KMS-11 (cell line): ENCODE results near the gene CNOT10.

Experiments used
- H2AFZ ChIP-seq: fragments of 200-600 bp; sonication (generic); 2 replicates; pipeline ENCODE4 v1.6.1; 2016; ENCODE audit warnings: antibody characterized with exemption, mixed run types, low read depth
- H3K27ac ChIP-seq: fragments of 200-600 bp; sonication (generic); 2 replicates; pipeline ENCODE4 v1.6.1; 2016; ENCODE audit warnings: mild to moderate bottlenecking, mixed run types
- H3K27me3 ChIP-seq: fragments of 200-600 bp; sonication (generic); 2 replicates; pipeline ENCODE4 v1.6.1; 2017; ENCODE audit warnings: mild to moderate bottlenecking, low read depth, mixed run types, moderate library complexity; ENCODE audit not compliant: insufficient read depth
- H3K36me3 ChIP-seq: fragments of 200-600 bp; sonication (generic); 2 replicates; pipeline ENCODE4 v1.6.1; 2017; ENCODE audit warnings: mild to moderate bottlenecking, mixed run types; ENCODE audit not compliant: insufficient read depth
- H3K4me1 ChIP-seq: fragments of 200-600 bp; sonication (generic); 2 replicates; pipeline ENCODE4 v1.6.1; 2016; ENCODE audit warnings: mild to moderate bottlenecking, low read depth, mixed run types; ENCODE audit not compliant: poor library complexity, severe bottlenecking
- H3K4me2 ChIP-seq: fragments of 200-600 bp; sonication (generic); 2 replicates; pipeline ENCODE4 v1.7.0; 2016; ENCODE audit warnings: mild to moderate bottlenecking, mixed run types
- H3K4me3 ChIP-seq: fragments of 200-600 bp; sonication (generic); IDR thresholded peaks from 2 replicates; pipeline ENCODE4 v1.6.1; 2017; ENCODE audit warnings: low read depth, low read length, mixed read lengths; ENCODE audit not compliant: insufficient read depth
- H3K79me2 ChIP-seq: fragments of 200-600 bp; sonication (generic); 2 replicates; pipeline ENCODE4 v1.6.1; 2016; ENCODE audit warnings: low read depth, mixed run types; ENCODE audit not compliant: insufficient read depth
- H3K9ac ChIP-seq: fragments of 200-600 bp; sonication (generic); 2 replicates; pipeline ENCODE4 v1.6.1; 2016; ENCODE audit warnings: mild to moderate bottlenecking, mixed run types
- H4K20me1 ChIP-seq: fragments of 200-600 bp; sonication (generic); 2 replicates; pipeline ENCODE4 v1.6.1; 2016; ENCODE audit warnings: mild to moderate bottlenecking, mixed run types; ENCODE audit not compliant: insufficient read depth
- CTCF ChIP-seq: fragments of 200-600 bp; sonication (generic); conservative IDR thresholded peaks from 2 replicates; pipeline ENCODE4 v1.6.1; 2017; ENCODE audit warnings: low read depth, mild to moderate bottlenecking, antibody characterized with exemption, low read length, moderate library complexity, mixed read lengths

The CNOT10 gene

GRCh38 chr3:32705232-32705631 is 20.2 kb downstream of the CNOT10 start:
- Histone ChIP-seq H3K4me2 (no peak overlapping the region), H3K27ac (no peak overlapping the region), H3K9ac (no peak overlapping the region), H3K79me2 (no peaks in the 10 kb centered on the region; the same call in 1 of the 2 replicates), H3K27me3 (no peaks in the 10 kb centered on the region), H3K4me3 (no peak overlapping the region), H3K4me1 (peaks cover 16% of the 10 kb centered on the region), H2AFZ (no peak overlapping the region), H3K36me3 (no peaks in the 10 kb centered on the region), H4K20me1 (no peaks in the 10 kb centered on the region)
- TF ChIP-seq CTCF, result no peak

- Histone ChIP-seq H3K4me1 (peaks cover 16% of the 10 kb centered on the region), H3K9ac (no peak overlapping the region), H3K27me3 (no peaks in the 10 kb centered on the region), H3K4me2 (no peak overlapping the region), H2AFZ (no peak overlapping the region), H3K36me3 (no peaks in the 10 kb centered on the region), H4K20me1 (no peaks in the 10 kb centered on the region), H3K4me3 (no peak overlapping the region), H3K79me2 (no peaks in the 10 kb centered on the region), H3K27ac (no peak overlapping the region)
- TF ChIP-seq CTCF, result no peak
These were observed 21.5 kb downstream of the CNOT10 start for GRCh38 chr3:32706348-32707025.

GRCh38 chr3:32707026-32707370 is 22.0 kb downstream of the CNOT10 start:
- TF ChIP-seq CTCF, result no peak
- Histone ChIP-seq H3K4me2 (no peak overlapping the region), H2AFZ (no peak overlapping the region), H3K4me3 (no peak overlapping the region), H3K79me2 (no peaks in the 10 kb centered on the region), H3K4me1 (peaks cover 16% of the 10 kb centered on the region), H3K27ac (no peak overlapping the region), H4K20me1 (no peaks in the 10 kb centered on the region), H3K27me3 (no peaks in the 10 kb centered on the region), H3K36me3 (no peaks in the 10 kb centered on the region), H3K9ac (no peak overlapping the region)

- Histone ChIP-seq H3K27me3 (no peaks in the 10 kb centered on the region), H3K4me3 (no peak overlapping the region), H3K36me3 (no peaks in the 10 kb centered on the region), H3K4me1 (peaks cover 8% of the 10 kb centered on the region), H2AFZ (no peak overlapping the region), H3K27ac (no peak overlapping the region), H4K20me1 (no peaks in the 10 kb centered on the region), H3K4me2 (no peak overlapping the region), H3K9ac (no peak overlapping the region), H3K79me2 (no peaks in the 10 kb centered on the region)
- TF ChIP-seq CTCF, result no peak
These were observed 23.8 kb downstream of the CNOT10 start for GRCh38 chr3:32708672-32709283.
